GM20431 (cell line): ENCODE measurements around the gene FOXQ1.

Source experiments
- in situ Hi-C: fragments of 300-500 bp; cut with MseI, MboI; formaldehyde crosslinking; loops from one replicate; pipeline ENCODE4 v1.15.0; 2020; ENCODE audit warnings: low sequenced_read_pairs; ENCODE audit not compliant: unreplicated experiment

The FOXQ1 gene

DNA sequence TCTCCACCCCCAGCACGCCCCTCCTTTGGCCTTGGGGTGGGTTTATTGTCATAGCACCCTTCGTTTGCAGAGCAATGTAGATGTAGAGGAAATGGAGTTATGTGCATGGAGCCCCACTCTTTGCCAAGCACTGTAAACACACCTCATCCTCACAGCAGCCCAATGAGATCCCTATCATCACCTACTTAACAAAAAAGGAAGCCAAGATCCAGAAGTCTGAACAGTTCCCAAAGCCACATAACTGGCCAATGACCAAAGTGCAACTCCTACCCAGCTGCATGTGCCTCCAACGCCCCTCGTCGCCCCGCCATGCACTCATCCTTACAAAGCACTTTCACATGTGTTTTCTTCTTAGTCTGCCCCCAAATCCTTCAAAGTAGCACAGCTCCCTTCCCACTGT, 21.8 kb upstream of the FOXQ1 start:
- in situ Hi-C loops = no loop called here

DNA sequence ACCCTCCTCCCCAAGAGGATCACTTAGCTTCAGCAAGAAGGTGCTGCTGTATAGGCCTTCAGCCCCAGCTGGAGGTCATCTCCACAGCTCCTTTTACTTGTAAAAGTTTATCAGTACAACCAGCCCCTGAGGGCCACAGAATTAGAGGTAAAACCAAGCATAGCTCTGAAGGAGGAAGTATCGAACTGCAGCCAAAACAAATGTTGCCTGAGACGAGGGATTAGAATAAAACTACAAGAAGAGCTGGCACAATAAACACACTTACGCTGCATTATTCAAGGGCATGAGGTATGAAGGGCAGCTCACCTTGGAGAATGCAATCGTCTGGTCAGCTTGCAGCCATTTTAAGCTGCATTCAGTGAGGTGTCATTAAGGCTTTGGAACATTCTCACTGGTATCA, 21.1 kb upstream of the FOXQ1 start:
- in situ Hi-C loops = no loop called here

DNA sequence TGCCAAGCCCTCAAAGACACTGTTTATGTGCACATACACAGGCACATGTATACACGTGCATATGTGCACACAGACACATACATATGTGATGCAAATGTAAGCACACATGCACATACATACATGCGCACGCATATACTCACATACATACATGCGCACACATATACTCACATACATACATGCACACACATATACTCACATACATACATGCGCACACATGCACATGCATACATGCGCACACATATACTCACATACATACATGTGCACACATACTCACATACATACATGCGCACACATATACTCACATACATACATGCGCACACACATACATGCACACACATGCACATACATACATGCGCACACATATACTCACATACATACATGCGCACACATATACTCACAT, 20.5 kb upstream of the FOXQ1 start:
- in situ Hi-C loops = no loop called here

- in situ Hi-C loops = no loop called here
Measured at GRCh38 chr6:1295420-1295819, 16.5 kb upstream of the FOXQ1 start.

DNA sequence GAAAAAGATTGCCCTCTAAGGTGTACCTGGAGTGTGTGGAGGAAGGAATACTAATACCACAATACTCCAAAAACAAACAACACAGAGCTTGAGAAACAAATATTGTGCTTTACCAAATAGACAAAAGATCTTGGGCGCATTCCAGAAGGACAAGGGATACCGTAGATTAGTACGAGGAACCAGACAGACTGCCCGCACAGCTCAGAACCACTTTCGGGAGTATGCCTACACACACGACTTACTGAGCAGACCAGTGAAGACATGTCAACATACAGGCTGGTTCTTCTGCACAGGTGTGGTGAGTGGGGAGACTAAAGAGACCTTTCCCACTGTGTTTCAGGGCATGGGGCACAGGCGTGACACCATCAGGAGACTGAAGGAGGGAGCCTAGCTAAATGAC, 15.8 kb upstream of the FOXQ1 start:
- in situ Hi-C loops = no loop called here

GRCh38 chr6:1296542-1296941, 15.4 kb upstream of the FOXQ1 start:
- in situ Hi-C loops = no loop called here

GRCh38 chr6:1297746-1298145, 14.2 kb upstream of the FOXQ1 start:
- in situ Hi-C loops = no loop called here

- in situ Hi-C loops = no loop called here
Measured at GRCh38 chr6:1298768-1299167, 13.1 kb upstream of the FOXQ1 start.

DNA sequence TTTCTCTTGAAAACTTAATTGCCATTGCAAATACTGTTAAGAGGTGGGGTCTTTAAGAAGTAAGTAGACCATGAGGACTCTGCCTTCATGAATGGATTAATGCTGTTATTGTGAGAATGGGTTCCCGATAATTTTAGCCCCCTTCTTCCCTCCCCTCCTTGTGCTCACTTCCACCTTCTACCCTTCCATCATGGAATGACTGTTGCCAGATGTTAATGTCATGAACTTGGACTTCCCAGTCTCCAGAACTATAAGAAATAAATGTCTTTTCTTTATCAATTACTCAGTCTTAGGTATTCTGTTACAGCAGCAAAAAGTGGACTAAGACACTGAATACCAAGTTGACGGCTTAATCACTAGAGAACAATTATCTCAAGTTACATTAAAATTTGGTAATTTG, 5.8 kb upstream of the FOXQ1 start:
- in situ Hi-C loops = no loop called here

- in situ Hi-C loops = no loop called here
Measured at GRCh38 chr6:1309366-1309765, 2.5 kb upstream of the FOXQ1 start.

DNA sequence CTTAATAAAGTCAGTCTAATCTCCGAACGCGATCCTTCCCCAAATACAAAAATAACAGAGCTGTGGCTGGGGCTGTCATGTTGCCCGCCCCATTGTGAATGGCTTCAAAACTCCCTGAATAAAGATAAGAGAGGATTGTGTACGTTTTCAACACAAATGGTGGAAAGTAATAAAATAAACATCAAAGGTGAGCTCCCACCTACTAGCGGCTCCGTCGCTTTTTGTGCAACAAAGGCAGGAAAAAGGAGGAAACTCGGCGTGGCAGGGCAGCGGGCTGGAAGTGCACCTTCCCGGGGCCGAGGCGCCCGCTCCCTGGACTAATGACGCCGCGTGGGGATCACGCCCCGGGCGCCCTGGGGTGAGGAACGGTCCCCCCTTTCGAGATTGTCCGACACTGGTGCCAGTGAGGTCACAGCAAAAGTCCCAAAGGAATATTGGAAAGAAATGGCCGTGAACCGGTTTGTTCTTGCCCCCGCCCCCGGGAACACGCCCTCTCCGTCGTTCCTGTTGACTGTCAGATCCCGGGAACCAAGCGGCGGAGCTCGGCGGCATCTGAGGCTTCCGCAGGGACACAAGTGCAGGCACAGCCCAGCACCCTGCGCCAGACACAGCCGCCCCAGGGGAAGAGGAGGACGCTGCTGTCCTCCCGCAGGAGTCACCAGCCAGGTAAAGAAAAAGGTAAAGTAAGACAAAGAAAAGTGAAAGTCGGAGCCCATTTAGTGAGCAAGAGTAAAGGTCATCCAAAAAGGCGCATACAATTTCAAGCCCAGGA, 1.1 kb upstream of the FOXQ1 start:
- in situ Hi-C loops = no loop called here

- in situ Hi-C loops = no loop called here
Measured at GRCh38 chr6:1312203-1312472, 240 bp downstream of the FOXQ1 start.

GRCh38 chr6:1312473-1313367, 822 bp downstream of the FOXQ1 start:
- in situ Hi-C loops = no loop called here

DNA sequence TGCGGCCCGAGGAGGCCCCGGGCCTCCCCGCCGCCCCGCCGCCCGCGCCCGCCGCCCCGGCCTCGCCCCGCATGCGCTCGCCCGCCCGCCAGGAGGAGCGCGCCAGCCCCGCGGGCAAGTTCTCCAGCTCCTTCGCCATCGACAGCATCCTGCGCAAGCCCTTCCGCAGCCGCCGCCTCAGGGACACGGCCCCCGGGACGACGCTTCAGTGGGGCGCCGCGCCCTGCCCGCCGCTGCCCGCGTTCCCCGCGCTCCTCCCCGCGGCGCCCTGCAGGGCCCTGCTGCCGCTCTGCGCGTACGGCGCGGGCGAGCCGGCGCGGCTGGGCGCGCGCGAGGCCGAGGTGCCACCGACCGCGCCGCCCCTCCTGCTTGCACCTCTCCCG, 1.5 kb downstream of the FOXQ1 start:
- in situ Hi-C loops = no loop called here

DNA sequence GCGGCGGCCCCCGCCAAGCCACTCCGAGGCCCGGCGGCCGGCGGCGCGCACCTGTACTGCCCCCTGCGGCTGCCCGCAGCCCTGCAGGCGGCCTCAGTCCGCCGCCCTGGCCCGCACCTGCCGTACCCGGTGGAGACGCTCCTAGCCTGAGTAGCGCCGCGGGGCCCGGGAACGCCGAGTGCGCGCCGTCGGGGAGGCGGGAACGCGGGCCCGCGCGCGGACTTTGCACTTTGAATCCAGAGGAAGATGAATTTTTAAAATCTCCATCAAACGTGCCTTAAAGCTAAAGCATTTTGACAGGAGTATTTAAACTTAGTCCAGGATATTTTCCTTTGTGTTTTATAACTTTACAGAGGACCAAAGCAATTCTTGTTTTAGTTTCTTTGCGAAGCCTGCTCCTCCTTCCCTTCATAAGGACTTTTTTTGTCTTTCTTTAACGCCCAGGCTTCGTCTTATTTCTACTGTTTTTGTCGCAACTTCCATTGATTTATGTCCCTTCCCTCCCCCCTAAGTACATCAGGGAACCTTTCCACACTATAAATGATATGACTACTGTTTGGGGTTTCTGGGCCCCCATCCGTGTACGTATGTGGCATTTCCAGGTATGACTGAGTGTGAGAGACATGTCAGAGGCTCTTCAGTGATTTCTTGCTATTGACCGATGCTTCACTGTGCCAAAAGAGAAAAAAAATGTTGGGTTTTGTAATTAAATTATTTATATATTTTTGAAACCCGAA, 2.0 kb downstream of the FOXQ1 start:
- in situ Hi-C loops = no loop called here

GRCh38 chr6:1314617-1315016, 2.7 kb downstream of the FOXQ1 start:
- in situ Hi-C loops = no loop called here

- in situ Hi-C loops = no loop called here
Measured at GRCh38 chr6:1315201-1315559, 3.3 kb downstream of the FOXQ1 start.

DNA sequence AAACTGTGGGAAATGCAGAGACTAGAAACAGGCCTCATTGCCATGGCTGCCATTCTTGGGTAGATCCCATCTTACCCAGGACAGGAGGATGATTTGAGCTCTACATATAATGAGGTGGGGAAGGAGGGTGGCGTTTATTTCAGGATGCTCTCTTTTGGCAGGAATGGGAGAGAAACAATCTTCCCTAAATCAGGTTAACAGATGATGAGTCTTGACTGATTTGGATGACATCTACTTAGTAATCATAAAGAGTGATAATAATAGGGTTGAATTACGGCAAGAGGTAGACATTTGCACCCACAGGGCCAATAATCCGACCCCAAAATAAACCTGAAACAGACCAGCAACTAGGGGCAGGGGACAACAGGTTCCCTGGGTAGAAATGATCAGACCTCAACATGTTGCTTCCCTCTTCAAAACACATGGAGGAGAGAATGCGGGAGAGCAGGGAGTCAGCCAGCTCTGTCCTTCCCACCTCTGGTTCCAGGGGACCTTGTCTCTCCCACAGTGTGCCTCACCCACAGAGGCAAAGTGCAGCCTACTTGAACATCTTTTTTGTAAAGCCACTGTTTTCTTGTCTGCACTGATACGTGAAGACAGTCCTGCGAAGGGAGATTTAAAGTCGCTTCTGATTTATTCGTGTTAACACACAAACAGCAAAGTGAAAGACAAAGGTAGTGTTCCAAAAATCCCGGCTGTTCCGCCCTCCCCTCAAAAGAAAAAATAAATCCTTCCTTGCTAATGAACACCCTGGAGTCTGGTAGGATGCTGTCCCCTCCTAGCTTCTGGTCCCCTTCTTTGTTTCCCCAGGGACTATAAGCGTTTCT, 3.9 kb downstream of the FOXQ1 start:
- in situ Hi-C loops = no loop called here

GRCh38 chr6:1316489-1316971, 4.6 kb downstream of the FOXQ1 start:
- in situ Hi-C loops = no loop called here

DNA sequence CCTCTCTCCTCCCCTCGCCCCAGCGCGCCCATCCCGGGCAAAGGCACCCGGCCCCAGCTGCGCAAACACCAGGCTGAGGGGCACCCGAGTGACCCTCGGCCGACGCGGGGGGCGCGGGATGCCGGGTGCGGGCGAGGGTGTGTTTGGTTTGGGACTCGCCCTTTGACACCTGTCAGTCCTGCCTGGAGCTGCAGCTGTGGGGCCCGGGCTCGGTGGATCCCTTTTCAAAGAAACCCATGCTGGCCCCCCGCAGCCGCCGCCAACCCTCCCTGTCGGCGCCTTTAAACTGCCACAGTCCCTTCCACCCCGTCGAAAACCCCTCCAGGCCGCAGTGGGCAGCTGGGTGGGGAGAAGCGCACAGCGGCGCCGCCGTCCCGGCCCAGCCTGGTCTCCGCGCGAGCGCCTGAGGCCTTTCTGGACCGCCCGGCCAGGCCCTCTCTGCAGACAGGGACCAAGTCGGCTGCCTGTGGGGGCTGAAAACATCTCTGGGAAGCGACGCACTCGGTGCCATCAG, 5.5 kb downstream of the FOXQ1 start:
- in situ Hi-C loops = no loop called here
